ENCODE data around the gene LRRN4CL.

Gene LRRN4CL

GRCh38 chr11:62708793-62709192, 19.5 kb upstream of the LRRN4CL start:
- H3K27ac ChIP-seq, result peak overlapping the region; percentile 93
- TF ChIP-seq, protein P1, sequence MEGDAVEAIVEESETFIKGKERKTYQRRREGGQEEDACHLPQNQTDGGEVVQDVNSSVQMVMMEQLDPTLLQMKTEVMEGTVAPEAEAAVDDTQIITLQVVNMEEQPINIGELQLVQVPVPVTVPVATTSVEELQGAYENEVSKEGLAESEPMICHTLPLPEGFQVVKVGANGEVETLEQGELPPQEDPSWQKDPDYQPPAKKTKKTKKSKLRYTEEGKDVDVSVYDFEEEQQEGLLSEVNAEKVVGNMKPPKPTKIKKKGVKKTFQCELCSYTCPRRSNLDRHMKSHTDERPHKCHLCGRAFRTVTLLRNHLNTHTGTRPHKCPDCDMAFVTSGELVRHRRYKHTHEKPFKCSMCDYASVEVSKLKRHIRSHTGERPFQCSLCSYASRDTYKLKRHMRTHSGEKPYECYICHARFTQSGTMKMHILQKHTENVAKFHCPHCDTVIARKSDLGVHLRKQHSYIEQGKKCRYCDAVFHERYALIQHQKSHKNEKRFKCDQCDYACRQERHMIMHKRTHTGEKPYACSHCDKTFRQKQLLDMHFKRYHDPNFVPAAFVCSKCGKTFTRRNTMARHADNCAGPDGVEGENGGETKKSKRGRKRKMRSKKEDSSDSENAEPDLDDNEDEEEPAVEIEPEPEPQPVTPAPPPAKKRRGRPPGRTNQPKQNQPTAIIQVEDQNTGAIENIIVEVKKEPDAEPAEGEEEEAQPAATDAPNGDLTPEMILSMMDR (conservative IDR thresholded peaks at IDR 0.05), result no peak

- TF ChIP-seq, protein P1 (conservative IDR thresholded peaks at IDR 0.05), result no peak
- H3K27ac ChIP-seq, result peak overlapping the region; percentile 93
Observed at GRCh38 chr11:62708392-62708791, 19.1 kb upstream of the LRRN4CL start.

- TF ChIP-seq, protein P1 (conservative IDR thresholded peaks at IDR 0.05), result no peak
Observed at GRCh38 chr11:62707277-62707861, 18.0 kb upstream of the LRRN4CL start, which contains the start of the genes BSCL2 and GNG3. TSS of gene BSCL2 (minus strand) at chr11:62707424. CDS start at chr11:62707195, 229 bp downstream. TSS of gene GNG3 (plus strand) at chr11:62707676. CDS start at chr11:62708296, 620 bp downstream.

DNA sequence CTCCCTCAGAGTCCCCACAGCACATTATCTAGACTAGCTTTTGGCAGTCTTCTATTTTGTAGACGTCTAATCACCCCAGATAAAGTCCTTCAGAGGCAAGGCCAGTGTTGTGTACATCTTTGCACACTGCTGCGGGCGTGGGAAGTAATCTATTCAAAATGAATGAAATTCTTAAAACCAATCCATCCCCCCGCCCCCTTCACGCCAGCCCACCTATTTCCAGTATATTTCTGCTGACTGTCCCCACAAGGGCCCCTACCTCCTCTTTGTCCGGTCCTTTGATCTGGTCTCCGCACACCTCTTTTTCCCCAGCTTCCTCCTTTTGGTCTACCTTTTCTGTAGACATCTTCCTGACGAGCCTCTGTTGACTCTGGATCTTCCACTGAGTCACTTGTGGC, 17.5 kb upstream of the LRRN4CL start:
- TF ChIP-seq, protein P1 (conservative IDR thresholded peaks at IDR 0.05), result no peak
- peak overlapping the region; percentile 93 for H3K27ac ChIP-seq

More at GRCh38 chr11:62707277-62707861, 18.0 kb upstream of the LRRN4CL start, which contains the start of the genes BSCL2 and GNG3:
- H3K27ac ChIP-seq, result peak within 1 kb of the TSS; percentile 93

- H3K27ac ChIP-seq, result peak overlapping the region; percentile 93
- TF ChIP-seq, protein P1 (conservative IDR thresholded peaks at IDR 0.05), result no peak
Observed at GRCh38 chr11:62705880-62706849, 16.8 kb upstream of the LRRN4CL start.

- H3K27ac ChIP-seq, result peak overlapping the region; percentile 93
- TF ChIP-seq, protein P1 (conservative IDR thresholded peaks at IDR 0.05), result peak; percentile 33; the same call in 1 of the 2 replicates
Observed at GRCh38 chr11:62705413-62705812, 16.1 kb upstream of the LRRN4CL start.

- peak overlapping the region; percentile 93 for H3K27ac ChIP-seq
Observed at GRCh38 chr11:62703921-62704320, 14.6 kb upstream of the LRRN4CL start.

Data from VCaP (cell line).